NCI-H510A treated with DMSO at 0.1 percent for 48 hours (cell line): ENCODE results near the gene SRPK3.

Experiments
- DNase-seq: peaks from one replicate; lab custom pipeline; 2025; lab: John Stamatoyannopoulos, UW

Gene SRPK3

GRCh38 chrX:153770601-153771414 lies 10.0 kb upstream of the SRPK3 start:
- no peak for DNase-seq

- no peak for DNase-seq
These were observed 9.2 kb upstream of the SRPK3 start for GRCh38 chrX:153771415-153772315.

GRCh38 chrX:153772316-153773217 lies 8.3 kb upstream of the SRPK3 start:
- no peak for DNase-seq

- DNase-seq = no peak
These were observed 7.6 kb upstream of the SRPK3 start for GRCh38 chrX:153773218-153773611.

GRCh38 chrX:153773741-153774575 lies 6.9 kb upstream of the SRPK3 start:
- DNase-seq = no peak

GRCh38 chrX:153774576-153775292 lies 6.1 kb upstream of the SRPK3 start:
- DNase-seq = no peak

- DNase-seq = no peak
These were observed 5.3 kb upstream of the SRPK3 start for GRCh38 chrX:153775293-153776119.

- DNase-seq = no peak
These were observed 4.7 kb upstream of the SRPK3 start for GRCh38 chrX:153776120-153776599.

- no peak for DNase-seq
These were observed 4.2 kb upstream of the SRPK3 start for GRCh38 chrX:153776611-153777045.

GRCh38 chrX:153777261-153778090 lies 3.4 kb upstream of the SRPK3 start:
- no peak for DNase-seq

- DNase-seq = no peak
These were observed 2.7 kb upstream of the SRPK3 start for GRCh38 chrX:153778181-153778580.

GRCh38 chrX:153778684-153779101 lies 2.1 kb upstream of the SRPK3 start:
- no peak for DNase-seq

- no peak for DNase-seq
These were observed 757 bp upstream of the SRPK3 start for GRCh38 chrX:153779891-153780677.

- DNase-seq = no peak
These were observed 697 bp downstream of the SRPK3 start for GRCh38 chrX:153781428-153782047.

- no peak for DNase-seq
These were observed 1.5 kb downstream of the SRPK3 start for GRCh38 chrX:153782313-153782712.

- no peak for DNase-seq
These were observed 2.0 kb downstream of the SRPK3 start for GRCh38 chrX:153782871-153783270.

GRCh38 chrX:153783378-153784013 lies 2.7 kb downstream of the SRPK3 start:
- DNase-seq = no peak
